Stimulated activated naive CD4-positive, alpha-beta T cell treated with Interleukin-2 at 50 U/mL for 16 hours (primary cell): Measurements from ENCODE around the gene AFG1L.
"Not testable (repeated sequence)": the region's sequence is repeated elsewhere in the genome, so short reads cannot be mapped to it uniquely, and the experiment has no call there.

Source experiments
- DNase-seq: peaks from one replicate; lab custom pipeline; 2025; lab: John Stamatoyannopoulos, UW

AFG1L gene

GRCh38 chr6:108417027-108417426 lies 122.2 kb downstream of the AFG1L start:
- no peak for DNase-seq

GRCh38 chr6:108419474-108419873 lies 124.6 kb downstream of the AFG1L start:
- DNase-seq = no peak

GRCh38 chr6:108419934-108420609 lies 125.2 kb downstream of the AFG1L start:
- DNase-seq = no peak

- DNase-seq = no peak
Measured at GRCh38 chr6:108421366-108421765, 126.5 kb downstream of the AFG1L start.

- no peak for DNase-seq
Measured at GRCh38 chr6:108423982-108424705, 129.3 kb downstream of the AFG1L start.

- no peak for DNase-seq
Measured at GRCh38 chr6:108425428-108425827, 130.6 kb downstream of the AFG1L start.

- no peak for DNase-seq
Measured at GRCh38 chr6:108432143-108432542, 137.3 kb downstream of the AFG1L start.

- DNase-seq = no peak
Measured at GRCh38 chr6:108432792-108433191, 137.9 kb downstream of the AFG1L start.

GRCh38 chr6:108434222-108434621 lies 139.4 kb downstream of the AFG1L start:
- no peak for DNase-seq

GRCh38 chr6:108435391-108435790 lies 140.5 kb downstream of the AFG1L start:
- no peak for DNase-seq

- no peak for DNase-seq
Measured at GRCh38 chr6:108436771-108437170, 141.9 kb downstream of the AFG1L start.

- no peak for DNase-seq
Measured at GRCh38 chr6:108437821-108438220, 143.0 kb downstream of the AFG1L start.

- no peak for DNase-seq
Measured at GRCh38 chr6:108438918-108439317, 144.1 kb downstream of the AFG1L start.

- DNase-seq = no peak
Measured at GRCh38 chr6:108441141-108441540, 146.3 kb downstream of the AFG1L start.

- DNase-seq = no peak
Measured at GRCh38 chr6:108442770-108443520, 148.1 kb downstream of the AFG1L start.

GRCh38 chr6:108446629-108447150 lies 151.8 kb downstream of the AFG1L start:
- no peak for DNase-seq

- no peak for DNase-seq
Measured at GRCh38 chr6:108448481-108448880, 153.6 kb downstream of the AFG1L start.

- DNase-seq = not testable (repeated sequence)
Measured at GRCh38 chr6:108449717-108450116, 154.9 kb downstream of the AFG1L start.

- DNase-seq = no peak
Measured at GRCh38 chr6:108451816-108452215, 157.0 kb downstream of the AFG1L start.

- no peak for DNase-seq
Measured at GRCh38 chr6:108452711-108453195, 157.9 kb downstream of the AFG1L start.

- no peak for DNase-seq
Measured at GRCh38 chr6:108453601-108454185, 158.8 kb downstream of the AFG1L start.

GRCh38 chr6:108454356-108454755 lies 159.5 kb downstream of the AFG1L start:
- DNase-seq = no peak
